Upper lobe of right lung (tissue), 1 donor: ENCODE data around the gene SEL1L. TPM values are rescaled to one million over a fixed set of nuclear protein-coding genes. Genes with fewer than 3 reads are reported as not detected.
"Not testable (repeated sequence)": the region's sequence is repeated elsewhere in the genome, so short reads cannot be mapped to it uniquely, and the experiment has no call there.

Source experiments
- ATAC-seq: fragments of 200-7000 bp; cut with Tn5 transposase; one replicate; pipeline ENCODE4 v1.9.1; 2020; ENCODE audit warnings: mild to moderate bottlenecking, moderate library complexity
- DNase-seq: peaks from one replicate; pipeline ENCODE4 v3.0.0-alpha.2; 2020
- H3K27ac ChIP-seq: fragments of 200-600 bp; one replicate; pipeline ENCODE4 v1.8.0; 2022
- H3K27me3 ChIP-seq: fragments of 200-600 bp; one replicate; pipeline ENCODE4 v1.8.0; 2022; ENCODE audit warnings: mild to moderate bottlenecking
- H3K36me3 ChIP-seq: fragments of 200-600 bp; one replicate; pipeline ENCODE4 v1.8.0; 2022
- H3K4me1 ChIP-seq: fragments of 200-600 bp; one replicate; pipeline ENCODE4 v1.8.0; 2022
- H3K4me3 ChIP-seq: fragments of 200-600 bp; one replicate; pipeline ENCODE4 v1.8.0; 2022; ENCODE audit warnings: mild to moderate bottlenecking
- H3K9me3 ChIP-seq: fragments of 200-600 bp; one replicate; pipeline ENCODE4 v1.8.0; 2022
- CTCF ChIP-seq: fragments of 200-600 bp; IDR thresholded peaks from one replicate; pipeline ENCODE4 v1.8.0; 2022; ENCODE audit warnings: antibody characterized with exemption
- intact Hi-C: fragments of 100-400 bp; cut with DNase I; formaldehyde crosslinking; loops from one replicate; pipeline ENCODE4 v1.11.0; 2022
- total RNA-seq: library from RNA; stranded (reverse); fragmentation: NEBNext Ultra II Directional; extraction: Animal tissue kit (Norgen Biotek cat#: 25700); gene quantifications from one replicate; pipeline ENCODE4 v1.2.1, GENCODE V29; 2021
- donor health status: DM: no; HTN: yes; CAD: no; lungs with severe emphysema.

Gene SEL1L
- total RNA-seq, 1 donor from 2014 or later: 108 TPM

- DNase-seq: no peak
- H3K36me3 ChIP-seq: no peaks in the 10 kb centered on the region
- H3K27ac ChIP-seq: no peak overlapping the region
- H3K4me3 ChIP-seq: peak overlapping the region; percentile 62
- no peak for TF ChIP-seq CTCF
- no peaks in the 10 kb centered on the region for H3K9me3 ChIP-seq
- peaks cover 24% of the 10 kb centered on the region for H3K27me3 ChIP-seq
- no peak for ATAC-seq
- peaks cover 5% of the 10 kb centered on the region for H3K4me1 ChIP-seq
- intact Hi-C loops: no loop called here
Observed at GRCh38 chr14:81435048-81435390, 98.6 kb downstream of the SEL1L start.

- DNase-seq: no peak
- H3K27ac ChIP-seq: no peak overlapping the region
- H3K36me3 ChIP-seq: no peaks in the 10 kb centered on the region
- ATAC-seq: no peak
- H3K9me3 ChIP-seq: no peaks in the 10 kb centered on the region
- intact Hi-C loops: no loop called here
- peaks cover 5% of the 10 kb centered on the region for H3K4me1 ChIP-seq
- no peak for TF ChIP-seq CTCF
- no peak overlapping the region for H3K4me3 ChIP-seq
- H3K27me3 ChIP-seq: peaks cover 24% of the 10 kb centered on the region
Observed at GRCh38 chr14:81434230-81434629, 99.4 kb downstream of the SEL1L start.

GRCh38 chr14:81433378-81433777, 100.3 kb downstream of the SEL1L start:
- no peak for DNase-seq
- intact Hi-C loops: no loop called here
- no peak for TF ChIP-seq CTCF
- Histone ChIP-seq H3K4me3 (no peak overlapping the region), H3K27ac (no peak overlapping the region), H3K9me3 (no peaks in the 10 kb centered on the region), H3K4me1 (peaks cover 5% of the 10 kb centered on the region), H3K27me3 (peaks cover 24% of the 10 kb centered on the region), H3K36me3 (no peaks in the 10 kb centered on the region)
- ATAC-seq: no peak

GRCh38 chr14:81432219-81432661, 101.4 kb downstream of the SEL1L start:
- Histone ChIP-seq H3K27ac (no peak overlapping the region), H3K9me3 (no peaks in the 10 kb centered on the region), H3K27me3 (peaks cover 14% of the 10 kb centered on the region), H3K4me1 (peaks cover 7% of the 10 kb centered on the region), H3K4me3 (no peak overlapping the region), H3K36me3 (no peaks in the 10 kb centered on the region)
- intact Hi-C loops: no loop called here
- no peak for TF ChIP-seq CTCF
- ATAC-seq (no peak), DNase-seq (no peak)

- ATAC-seq: no peak
- no peaks in the 10 kb centered on the region for H3K9me3 ChIP-seq
- peaks cover 8% of the 10 kb centered on the region for H3K27me3 ChIP-seq
- no peak for TF ChIP-seq CTCF
- peaks cover 5% of the 10 kb centered on the region for H3K4me1 ChIP-seq
- H3K4me3 ChIP-seq: no peak overlapping the region
- no peak for DNase-seq
- intact Hi-C loops: no loop called here
- no peaks in the 10 kb centered on the region for H3K36me3 ChIP-seq
- H3K27ac ChIP-seq: no peak overlapping the region
Observed at GRCh38 chr14:81430235-81430634, 103.4 kb downstream of the SEL1L start.

- not testable (repeated sequence) for H3K27me3 ChIP-seq, H3K9me3 ChIP-seq, H3K27ac ChIP-seq, H3K4me3 ChIP-seq, H3K4me1 ChIP-seq, DNase-seq, ATAC-seq, H3K36me3 ChIP-seq
- intact Hi-C loops: loop anchor here (5.0 kb wide), 1 partner anchor 72 kb away; no protein-coding TSS in a partner anchor
Observed at GRCh38 chr14:81429749-81430148, 103.9 kb downstream of the SEL1L start.
